Neural progenitor cell (in vitro differentiated cells): ENCODE data around the gene IREB2.

ENCODE experiments used
- EZH2 ChIP-seq: fragments of 200-600 bp; sonication (generic); IDR thresholded peaks from 2 replicates; pipeline ENCODE4 v1.6.1; 2017; ENCODE audit warnings: antibody characterized with exemption, mild to moderate bottlenecking, moderate library complexity
- TF ChIP-seq, protein P1 (sequence below): fragments of 200-600 bp; sonication (generic); IDR thresholded peaks from 2 replicates; pipeline ENCODE4 v1.5.1; 2017; ENCODE audit warnings: antibody characterized with exemption, mild to moderate bottlenecking

DNA sequence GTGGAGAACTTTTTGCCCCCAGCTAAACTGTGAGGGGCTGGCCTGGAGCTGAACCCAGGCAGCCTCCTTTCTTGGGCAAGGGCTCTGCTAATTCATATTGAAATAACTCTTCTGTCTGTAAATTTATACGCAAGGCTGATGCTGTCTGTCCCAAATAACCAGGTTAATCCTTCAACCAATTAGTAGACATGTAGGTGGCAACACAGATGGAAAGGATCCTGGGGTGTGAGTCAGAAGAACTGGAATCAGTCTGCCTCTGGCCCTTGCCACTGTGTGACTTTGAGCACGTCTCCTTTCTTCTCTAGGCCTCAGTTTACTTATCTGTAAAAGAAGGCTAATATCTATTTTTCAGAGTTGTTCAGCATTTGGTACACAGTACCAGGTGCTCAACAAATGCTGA is 48.3 kb upstream of the IREB2 start:
- TF ChIP-seq, protein P1, sequence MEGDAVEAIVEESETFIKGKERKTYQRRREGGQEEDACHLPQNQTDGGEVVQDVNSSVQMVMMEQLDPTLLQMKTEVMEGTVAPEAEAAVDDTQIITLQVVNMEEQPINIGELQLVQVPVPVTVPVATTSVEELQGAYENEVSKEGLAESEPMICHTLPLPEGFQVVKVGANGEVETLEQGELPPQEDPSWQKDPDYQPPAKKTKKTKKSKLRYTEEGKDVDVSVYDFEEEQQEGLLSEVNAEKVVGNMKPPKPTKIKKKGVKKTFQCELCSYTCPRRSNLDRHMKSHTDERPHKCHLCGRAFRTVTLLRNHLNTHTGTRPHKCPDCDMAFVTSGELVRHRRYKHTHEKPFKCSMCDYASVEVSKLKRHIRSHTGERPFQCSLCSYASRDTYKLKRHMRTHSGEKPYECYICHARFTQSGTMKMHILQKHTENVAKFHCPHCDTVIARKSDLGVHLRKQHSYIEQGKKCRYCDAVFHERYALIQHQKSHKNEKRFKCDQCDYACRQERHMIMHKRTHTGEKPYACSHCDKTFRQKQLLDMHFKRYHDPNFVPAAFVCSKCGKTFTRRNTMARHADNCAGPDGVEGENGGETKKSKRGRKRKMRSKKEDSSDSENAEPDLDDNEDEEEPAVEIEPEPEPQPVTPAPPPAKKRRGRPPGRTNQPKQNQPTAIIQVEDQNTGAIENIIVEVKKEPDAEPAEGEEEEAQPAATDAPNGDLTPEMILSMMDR: no peak
- no peak for TF ChIP-seq EZH2
